ENCODE data around the gene KCNAB1. TPM values are rescaled to one million over a fixed set of nuclear protein-coding genes. Genes with fewer than 3 reads are reported as not detected.

KCNAB1 gene
- total and polyA plus RNA-seq, 4 donors: 0.76 to 2.8 (median 1.0) TPM

DNA sequence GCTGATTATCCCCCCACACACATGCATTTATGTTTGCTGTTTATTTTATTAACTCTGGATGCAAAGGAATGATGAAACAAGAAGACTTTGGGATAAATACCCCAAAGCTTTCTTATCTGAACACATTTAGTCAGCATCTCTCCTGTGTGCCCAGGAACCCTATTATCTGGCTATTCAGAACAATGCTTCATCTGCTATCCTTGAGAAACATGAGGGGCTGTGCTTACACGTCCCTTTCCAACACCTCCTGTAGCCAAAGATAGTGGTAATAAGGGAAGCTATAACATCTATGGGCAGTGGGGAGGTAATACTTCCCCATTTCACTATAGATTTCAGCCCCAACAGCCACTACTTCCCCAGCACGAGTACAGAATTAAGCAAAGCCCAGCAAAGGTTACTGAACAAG is 339.8 kb downstream of the KCNAB1 start:
- Histone ChIP-seq H3K4me3 (ENCODE audit: low read depth in 1 of 3, low read length in 3 of 3) (no peak overlapping the region), H3K9ac (ENCODE audit: low read depth in 1 of 2, low read length in 2 of 2) (no peak overlapping the region), H3K27ac (ENCODE audit: low read depth in 1 of 2, low read length in 2 of 2) (no peak overlapping the region), H3K4me1 (ENCODE audit: control insufficient read depth in 4 of 4, insufficient read depth in 4 of 4, low read length in 3 of 4) (peaks cover 0 to 2% (median 0%) of the 10 kb centered on the region in 4 donors), H3K27me3 (ENCODE audit: control insufficient read depth in 4 of 4, insufficient read depth in 4 of 4, low read length in 3 of 4) (no peaks in the 10 kb centered on the region), H3K9me3 (ENCODE audit: control insufficient read depth in 4 of 4, low read length in 3 of 4) (no peaks in the 10 kb centered on the region), H3K36me3 (ENCODE audit: control insufficient read depth in 4 of 4, insufficient read depth in 3 of 4, low read depth in 1 of 4, low read length in 3 of 4) (no peaks in the 10 kb centered on the region)
- WGBS: 51% methylated on average over 2 of the region's 2 CpGs
- TF ChIP-seq JUND (IDR thresholded peaks at IDR 0.05): no peak
- TF ChIP-seq RAD21 (IDR thresholded peaks at IDR 0.05): no peak
- no peak for TF ChIP-seq HNF4A (conservative IDR thresholded peaks at IDR 0.05)
- TF ChIP-seq, protein P1, sequence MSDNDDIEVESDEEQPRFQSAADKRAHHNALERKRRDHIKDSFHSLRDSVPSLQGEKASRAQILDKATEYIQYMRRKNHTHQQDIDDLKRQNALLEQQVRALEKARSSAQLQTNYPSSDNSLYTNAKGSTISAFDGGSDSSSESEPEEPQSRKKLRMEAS (IDR thresholded peaks at IDR 0.05): no peak
- no peak for DNase-seq (ENCODE audit: low spot score)

DNA sequence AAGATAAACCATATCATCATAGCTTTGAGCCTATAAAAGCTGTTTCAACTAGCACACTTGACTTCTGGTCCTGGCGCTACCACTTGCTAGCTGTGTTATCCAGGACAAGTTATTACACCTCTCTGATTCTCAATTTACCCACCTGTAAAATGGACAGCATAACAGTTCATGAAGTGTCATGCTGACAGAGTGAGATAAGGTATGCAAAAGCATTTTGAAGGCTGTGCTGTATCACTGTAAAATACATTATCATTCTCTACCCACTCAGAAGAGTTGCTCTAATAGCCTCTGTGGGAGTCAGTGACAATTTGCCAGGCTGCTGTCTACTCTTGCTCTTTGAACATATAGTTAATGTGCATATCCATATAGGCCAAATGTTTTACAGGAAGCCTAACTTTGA is 341.5 kb downstream of the KCNAB1 start:
- H3K27ac ChIP-seq (ENCODE audit: low read depth in 1 of 2, low read length in 2 of 2): no peak overlapping the region
- H3K9ac ChIP-seq (ENCODE audit: low read depth in 1 of 2, low read length in 2 of 2): no peak overlapping the region
- no peaks in the 10 kb centered on the region for H3K27me3 ChIP-seq (ENCODE audit: control insufficient read depth in 4 of 4, insufficient read depth in 4 of 4, low read length in 3 of 4)
- 91% methylated on average over 1 of the region's 1 CpG for WGBS
- no peak overlapping the region for H3K4me3 ChIP-seq (ENCODE audit: low read depth in 1 of 3, low read length in 3 of 3)
- peaks cover 0 to 2% (median 0%) of the 10 kb centered on the region in 4 donors for H3K4me1 ChIP-seq (ENCODE audit: control insufficient read depth in 4 of 4, insufficient read depth in 4 of 4, low read length in 3 of 4)
- TF ChIP-seq HNF4G (IDR thresholded peaks at IDR 0.05) (no peak), FOXA2 (IDR thresholded peaks at IDR 0.05) (no peak), ATF3 (IDR thresholded peaks at IDR 0.05) (no peak), RXRA (IDR thresholded peaks at IDR 0.05) (no peak)
- no peaks in the 10 kb centered on the region for H3K36me3 ChIP-seq (ENCODE audit: control insufficient read depth in 4 of 4, insufficient read depth in 3 of 4, low read depth in 1 of 4, low read length in 3 of 4)
- DNase-seq (ENCODE audit: low spot score): no peak
- H3K9me3 ChIP-seq (ENCODE audit: control insufficient read depth in 4 of 4, low read length in 3 of 4): no peaks in the 10 kb centered on the region

- Histone ChIP-seq H3K27me3 (ENCODE audit: control insufficient read depth in 4 of 4, insufficient read depth in 4 of 4, low read length in 3 of 4) (no peaks in the 10 kb centered on the region), H3K4me1 (ENCODE audit: control insufficient read depth in 4 of 4, insufficient read depth in 4 of 4, low read length in 3 of 4) (peaks cover 0 to 2% (median 0%) of the 10 kb centered on the region in 4 donors), H3K27ac (ENCODE audit: low read depth in 1 of 2, low read length in 2 of 2) (no peak overlapping the region), H3K36me3 (ENCODE audit: control insufficient read depth in 4 of 4, insufficient read depth in 3 of 4, low read depth in 1 of 4, low read length in 3 of 4) (no peaks in the 10 kb centered on the region), H3K9me3 (ENCODE audit: control insufficient read depth in 4 of 4, low read length in 3 of 4) (no peaks in the 10 kb centered on the region), H3K9ac (ENCODE audit: low read depth in 1 of 2, low read length in 2 of 2) (no peak overlapping the region), H3K4me3 (ENCODE audit: low read depth in 1 of 3, low read length in 3 of 3) (no peak overlapping the region)
- 70% methylated on average over 5 of the region's 5 CpGs for WGBS
- TF ChIP-seq JUND (IDR thresholded peaks at IDR 0.05) (no peak), ATF3 (IDR thresholded peaks at IDR 0.05) (no peak), SP1 (IDR thresholded peaks at IDR 0.05) (no peak), EGR1 (IDR thresholded peaks at IDR 0.05; ENCODE audit: low read depth in 2 of 2) (no peak), TAF1 (conservative IDR thresholded peaks at IDR 0.05) (no peak), FOXA2 (IDR thresholded peaks at IDR 0.05) (no peak), NR2F2 (IDR thresholded peaks at IDR 0.05) (no peak), GABPA (IDR thresholded peaks at IDR 0.05 in 1 of 2, conservative IDR thresholded peaks at IDR 0.05 in 1 of 2) (no peak), RAD21 (IDR thresholded peaks at IDR 0.05) (no peak), REST (IDR thresholded peaks at IDR 0.05) (no peak), YY1 (IDR thresholded peaks at IDR 0.05) (no peak), HNF4A (conservative IDR thresholded peaks at IDR 0.05) (no peak), FOXA1 (IDR thresholded peaks at IDR 0.05) (no peak), ZBTB33 (IDR thresholded peaks at IDR 0.05) (no peak), RXRA (IDR thresholded peaks at IDR 0.05) (no peak)
- TF ChIP-seq, protein P1 (IDR thresholded peaks at IDR 0.05): no peak
- TF ChIP-seq, protein P2, sequence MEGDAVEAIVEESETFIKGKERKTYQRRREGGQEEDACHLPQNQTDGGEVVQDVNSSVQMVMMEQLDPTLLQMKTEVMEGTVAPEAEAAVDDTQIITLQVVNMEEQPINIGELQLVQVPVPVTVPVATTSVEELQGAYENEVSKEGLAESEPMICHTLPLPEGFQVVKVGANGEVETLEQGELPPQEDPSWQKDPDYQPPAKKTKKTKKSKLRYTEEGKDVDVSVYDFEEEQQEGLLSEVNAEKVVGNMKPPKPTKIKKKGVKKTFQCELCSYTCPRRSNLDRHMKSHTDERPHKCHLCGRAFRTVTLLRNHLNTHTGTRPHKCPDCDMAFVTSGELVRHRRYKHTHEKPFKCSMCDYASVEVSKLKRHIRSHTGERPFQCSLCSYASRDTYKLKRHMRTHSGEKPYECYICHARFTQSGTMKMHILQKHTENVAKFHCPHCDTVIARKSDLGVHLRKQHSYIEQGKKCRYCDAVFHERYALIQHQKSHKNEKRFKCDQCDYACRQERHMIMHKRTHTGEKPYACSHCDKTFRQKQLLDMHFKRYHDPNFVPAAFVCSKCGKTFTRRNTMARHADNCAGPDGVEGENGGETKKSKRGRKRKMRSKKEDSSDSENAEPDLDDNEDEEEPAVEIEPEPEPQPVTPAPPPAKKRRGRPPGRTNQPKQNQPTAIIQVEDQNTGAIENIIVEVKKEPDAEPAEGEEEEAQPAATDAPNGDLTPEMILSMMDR (IDR thresholded peaks at IDR 0.05; ENCODE audit: low read depth, low read length, missing input control): no peak
- DNase-seq (ENCODE audit: low spot score): no peak
These were observed 342.7 kb downstream of the KCNAB1 start for GRCh38 chr3:156463123-156463522.

Data from liver (tissue), 9 donors.